HG02610 (cell line): ENCODE data around the gene ADAMTS2.

ENCODE experiments used
- ATAC-seq: cut with Tn5 transposase; IDR thresholded peaks from one replicate; pipeline ENCODE4 v1.9.1; 2021; ENCODE audit warnings: mild to moderate bottlenecking, moderate library complexity; ENCODE audit not compliant: unreplicated experiment

ADAMTS2 gene

DNA sequence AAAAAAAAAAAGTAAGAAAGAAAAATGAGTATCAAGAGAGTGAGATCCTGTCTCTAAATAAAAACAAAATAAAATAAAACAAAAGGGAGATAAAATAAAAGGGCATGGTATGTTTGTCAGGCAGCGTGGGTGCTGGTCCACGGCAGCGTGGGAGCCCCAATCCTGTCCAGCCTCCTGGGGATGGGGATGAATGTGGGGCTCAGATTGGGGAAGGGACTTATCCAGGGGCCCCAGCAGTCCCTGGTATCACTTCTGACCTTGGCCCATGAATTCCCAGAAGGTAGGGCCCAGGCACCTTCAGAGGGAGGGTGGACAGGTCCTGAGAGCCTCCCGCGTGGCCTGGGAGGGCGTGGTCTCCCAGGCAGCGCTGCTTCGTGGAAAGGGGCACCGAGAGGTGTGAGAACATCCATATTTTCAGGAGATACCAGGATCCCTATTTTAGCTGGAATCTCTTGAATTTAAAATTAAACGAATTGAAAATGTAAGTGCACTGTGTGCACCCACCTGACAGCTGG is 213.9 kb downstream of the ADAMTS2 start:
- no peak for ATAC-seq

DNA sequence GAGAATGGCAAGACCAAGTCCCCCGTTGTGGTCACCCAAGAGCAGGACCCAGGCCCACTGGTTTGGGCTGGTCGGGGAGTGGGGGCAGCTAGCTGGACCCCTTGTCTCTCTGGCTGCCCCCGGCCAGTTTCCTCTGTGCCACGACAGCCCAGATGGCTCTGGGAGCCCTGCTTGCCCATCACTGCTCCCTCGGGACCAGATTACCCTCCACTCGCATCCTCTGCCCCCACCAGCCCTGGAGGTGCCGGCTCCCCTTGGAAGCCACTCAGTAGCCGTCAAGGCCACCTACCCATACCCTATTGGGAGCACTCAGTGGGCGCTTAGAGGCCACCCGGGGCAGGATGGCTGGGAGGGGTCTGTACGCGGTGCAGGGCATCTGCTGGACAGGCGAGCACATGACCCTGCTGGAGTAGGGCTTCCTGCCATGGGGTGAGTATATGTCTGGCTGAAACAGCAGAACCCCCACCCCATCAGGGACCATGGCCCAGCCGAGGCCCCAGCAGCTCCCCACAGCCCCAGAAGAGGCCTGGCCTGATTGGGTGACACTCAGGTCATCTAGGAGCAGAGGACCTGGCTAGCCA is 215.1 kb downstream of the ADAMTS2 start:
- ATAC-seq = no peak

DNA sequence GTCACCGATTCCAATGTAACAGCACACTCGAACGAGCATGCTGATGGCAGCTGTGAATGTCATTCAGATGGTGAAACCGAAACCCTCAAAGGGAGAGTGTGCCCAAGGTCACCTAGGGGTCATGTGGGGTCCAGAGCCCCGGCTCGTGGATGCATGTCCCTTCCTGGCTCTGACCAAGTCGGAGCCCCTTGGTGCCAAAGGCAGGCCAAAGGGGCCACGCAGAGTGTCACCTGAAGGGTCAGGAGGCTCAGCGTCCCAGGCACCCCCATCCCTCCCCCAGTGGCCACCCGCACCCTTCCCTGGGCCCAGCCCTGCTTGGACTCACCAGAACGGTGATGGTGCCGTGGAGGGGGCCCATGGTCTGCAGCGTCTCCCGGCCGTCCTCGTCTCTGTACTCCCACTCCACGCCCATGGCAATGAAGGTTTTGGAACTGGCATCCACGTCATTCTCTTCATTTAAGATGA is 215.6 kb downstream of the ADAMTS2 start:
- no peak for ATAC-seq

DNA sequence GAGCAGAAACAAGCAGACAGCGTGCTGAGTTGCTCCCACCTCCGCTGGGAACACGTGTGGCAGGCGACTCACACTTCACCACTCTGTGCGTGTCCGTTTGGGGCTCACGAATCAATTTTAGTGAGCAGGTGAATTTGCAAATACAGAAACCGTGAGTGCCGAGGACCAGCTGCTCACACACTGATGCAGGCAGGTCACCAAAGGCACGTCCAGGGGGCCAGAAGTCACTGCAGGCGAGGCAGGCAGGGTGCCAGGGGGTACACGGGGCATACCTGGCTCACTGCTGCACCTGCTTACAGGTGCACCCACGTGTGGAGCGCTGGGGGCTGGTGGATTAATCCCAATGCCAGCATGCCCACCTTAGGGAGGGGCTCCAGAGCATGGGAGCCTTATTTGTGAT is 216.3 kb downstream of the ADAMTS2 start:
- ATAC-seq = no peak

DNA sequence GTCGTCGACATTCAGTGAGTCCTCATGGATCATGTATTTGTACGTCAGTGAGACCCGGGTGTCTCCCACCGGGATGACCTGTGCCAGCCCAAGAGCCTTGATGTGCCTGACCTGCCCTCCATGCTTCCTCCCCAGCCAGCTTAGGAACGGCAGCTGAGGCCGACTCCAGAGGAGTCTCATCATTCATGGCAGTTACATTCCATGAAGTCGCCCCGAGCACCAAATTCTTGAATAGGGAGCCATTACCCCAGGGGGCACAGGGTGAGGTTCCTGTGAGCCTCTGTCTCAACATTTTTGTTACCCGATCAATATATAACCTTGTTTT is 217.3 kb downstream of the ADAMTS2 start:
- no peak for ATAC-seq

DNA sequence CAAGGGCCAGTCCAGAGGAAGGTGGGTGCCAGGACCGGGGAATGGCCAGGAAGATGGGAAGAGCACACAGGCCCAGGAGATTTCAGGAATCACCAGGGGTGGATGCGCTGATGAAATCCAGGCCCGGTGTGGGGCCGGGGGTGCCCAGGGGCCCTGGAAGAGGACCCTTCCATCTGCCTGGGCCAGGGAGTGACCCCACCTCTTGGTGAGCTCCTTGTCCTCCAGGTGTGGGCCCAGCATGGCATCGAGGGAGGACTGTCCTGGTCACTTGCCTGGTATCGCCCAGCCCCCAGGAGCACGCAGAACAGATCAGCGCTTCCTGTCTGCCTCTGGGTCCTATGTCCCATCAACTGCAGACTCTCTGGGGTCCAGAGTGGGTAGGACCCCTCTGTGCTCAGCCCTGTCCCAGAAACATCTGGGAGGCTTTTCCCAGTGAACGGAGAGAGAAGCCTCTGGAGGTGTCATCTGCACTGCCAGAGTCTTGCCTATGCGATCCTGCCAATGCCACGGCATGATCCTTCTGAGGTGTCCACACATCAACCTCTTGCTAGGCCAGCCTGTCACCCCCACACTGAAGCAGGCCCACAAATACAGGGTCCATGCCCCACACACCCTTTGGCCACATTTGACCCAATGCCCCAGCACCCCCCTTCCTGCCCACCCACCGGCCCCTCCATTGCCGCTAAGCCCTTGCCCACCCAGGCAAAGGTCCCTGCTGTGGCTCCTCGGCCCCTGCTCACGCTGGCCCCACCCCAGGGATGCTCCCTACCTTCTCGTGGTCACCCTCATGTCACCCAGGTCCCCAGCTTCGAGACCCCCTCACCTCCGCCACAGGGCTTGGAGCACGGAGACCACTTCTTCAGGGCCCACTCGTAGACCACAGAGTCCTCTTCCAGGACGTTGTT is 217.9 kb downstream of the ADAMTS2 start:
- ATAC-seq = no peak

DNA sequence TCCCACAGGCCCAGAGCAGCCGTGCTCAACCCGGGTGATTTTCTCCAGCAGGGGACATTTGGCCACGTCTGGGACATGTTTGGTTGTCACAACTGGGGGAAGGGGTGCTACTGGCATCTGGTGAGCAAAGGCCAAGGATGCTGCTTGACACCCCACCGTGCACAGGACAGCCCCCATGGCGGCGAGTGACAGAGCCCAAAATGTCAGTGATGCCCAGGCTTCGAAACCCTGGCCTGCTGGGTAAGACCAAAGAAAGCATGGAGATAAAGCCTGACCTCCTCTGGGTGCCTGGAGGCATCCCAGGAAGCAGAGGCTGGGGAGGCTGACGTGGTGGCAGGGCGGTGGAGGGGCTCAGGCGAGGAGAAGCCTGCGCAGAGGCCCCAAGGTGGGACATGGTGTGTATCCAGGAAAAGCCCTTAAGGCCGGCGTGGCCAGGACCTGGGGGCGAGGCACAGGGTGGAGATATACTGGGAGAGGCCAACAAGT is 218.7 kb downstream of the ADAMTS2 start:
- no peak for ATAC-seq

DNA sequence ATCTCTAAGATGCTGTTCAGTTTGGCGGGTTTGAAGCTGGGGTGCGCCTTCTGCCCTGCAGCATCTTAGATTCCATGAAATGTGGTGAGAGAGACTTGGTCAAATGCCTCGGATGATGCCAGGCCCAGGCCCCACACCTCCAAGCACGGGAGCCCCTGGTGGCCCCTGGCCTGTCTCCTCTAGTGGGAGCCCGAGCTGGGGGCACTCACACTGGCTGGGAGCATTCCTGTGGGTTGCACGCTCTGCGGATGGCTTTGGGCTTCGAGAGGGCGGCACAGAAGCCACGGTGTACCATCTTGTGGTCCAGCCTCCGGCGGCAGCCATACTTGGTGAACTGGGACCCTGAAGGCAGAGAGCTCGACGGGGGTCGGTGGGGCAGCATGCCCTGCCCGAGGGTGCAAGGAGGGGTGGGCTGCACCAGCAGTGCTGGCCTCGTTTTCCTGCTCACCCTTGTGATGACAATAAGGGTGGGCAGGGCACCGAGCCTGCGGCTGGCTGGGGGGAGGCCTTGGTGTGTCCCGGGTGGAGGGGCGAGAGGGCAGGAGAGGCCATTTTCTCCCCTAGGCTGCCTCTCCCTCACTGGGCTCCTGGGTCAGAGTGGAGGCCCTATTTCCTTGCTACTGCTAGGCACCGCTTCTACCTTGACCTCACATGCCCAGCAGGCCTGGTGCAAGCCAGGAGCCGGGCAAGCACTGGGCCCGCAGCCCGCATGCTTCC is 219.3 kb downstream of the ADAMTS2 start:
- no peak for ATAC-seq

DNA sequence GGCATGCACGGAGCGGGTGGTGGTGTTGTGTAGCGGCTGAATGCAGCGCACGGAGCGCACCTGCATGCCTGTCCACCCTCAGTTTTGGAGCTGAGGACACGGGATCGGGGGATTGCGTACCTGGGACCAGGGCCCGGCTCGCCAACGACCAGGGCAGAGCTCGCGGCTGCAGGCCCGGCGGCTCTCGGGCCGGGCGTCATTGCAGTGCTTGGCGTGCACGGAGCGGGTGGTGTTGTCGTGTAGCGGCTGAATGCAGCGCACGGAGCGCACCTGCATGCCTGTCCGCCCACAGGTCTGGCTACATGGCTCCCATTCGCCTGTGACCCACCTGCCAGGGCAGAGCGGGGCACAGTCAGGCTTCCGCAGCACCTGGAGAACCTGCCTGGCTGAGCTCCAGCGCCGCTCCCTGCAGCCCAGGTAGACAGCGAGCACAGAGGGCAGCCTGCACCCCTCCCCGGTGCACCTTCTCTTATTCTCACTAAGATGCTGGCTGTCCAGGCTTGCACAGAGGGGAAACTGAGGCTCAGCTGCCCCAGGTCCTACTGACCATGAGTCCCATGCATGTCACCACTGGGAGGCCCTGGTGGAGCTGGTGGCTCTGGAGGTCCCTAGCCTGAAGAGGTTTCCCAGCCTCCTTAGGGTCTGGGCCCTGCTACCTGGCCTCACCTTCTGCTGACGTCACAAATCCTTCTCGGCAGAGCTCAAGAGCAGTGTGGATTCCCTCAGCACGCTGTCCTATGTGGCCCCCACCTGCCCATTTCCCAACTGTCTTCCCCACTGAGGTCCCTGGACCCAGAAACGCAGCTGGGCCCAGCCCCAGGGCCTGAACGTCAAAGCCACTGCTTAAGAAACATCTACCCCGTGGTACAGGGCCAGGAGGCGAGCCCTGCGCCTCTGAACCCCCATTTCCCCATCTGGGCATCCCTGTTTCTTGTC is 220.1 kb downstream of the ADAMTS2 start:
- ATAC-seq = no peak

DNA sequence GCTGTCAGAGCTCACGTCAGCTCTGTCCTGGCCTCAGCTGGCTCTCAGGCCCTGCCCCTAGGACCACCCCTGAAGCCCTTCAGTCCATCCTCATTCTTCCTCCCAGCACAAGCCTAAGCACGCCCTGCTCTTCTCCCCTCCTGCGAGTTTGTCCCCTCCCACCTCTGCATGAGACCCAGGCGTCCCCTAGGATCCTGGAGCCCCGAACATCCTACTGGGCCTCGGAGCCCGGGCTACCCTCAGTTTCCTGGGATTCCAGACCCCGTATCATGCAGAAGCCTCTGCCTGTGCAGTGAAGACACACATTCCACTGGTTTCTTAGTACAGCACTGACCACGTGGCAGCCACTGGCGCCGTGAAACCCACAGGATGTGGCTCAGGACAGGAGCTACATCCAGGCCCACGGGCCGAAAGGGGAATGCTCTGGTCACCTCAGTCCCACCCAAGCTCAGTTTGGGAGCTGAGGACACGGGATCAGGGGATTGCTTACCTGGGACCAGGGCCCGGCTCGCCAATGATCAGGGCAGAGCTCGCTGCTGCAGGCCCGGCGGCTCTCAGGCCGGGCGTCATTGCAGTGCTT is 220.9 kb downstream of the ADAMTS2 start:
- ATAC-seq = no peak

DNA sequence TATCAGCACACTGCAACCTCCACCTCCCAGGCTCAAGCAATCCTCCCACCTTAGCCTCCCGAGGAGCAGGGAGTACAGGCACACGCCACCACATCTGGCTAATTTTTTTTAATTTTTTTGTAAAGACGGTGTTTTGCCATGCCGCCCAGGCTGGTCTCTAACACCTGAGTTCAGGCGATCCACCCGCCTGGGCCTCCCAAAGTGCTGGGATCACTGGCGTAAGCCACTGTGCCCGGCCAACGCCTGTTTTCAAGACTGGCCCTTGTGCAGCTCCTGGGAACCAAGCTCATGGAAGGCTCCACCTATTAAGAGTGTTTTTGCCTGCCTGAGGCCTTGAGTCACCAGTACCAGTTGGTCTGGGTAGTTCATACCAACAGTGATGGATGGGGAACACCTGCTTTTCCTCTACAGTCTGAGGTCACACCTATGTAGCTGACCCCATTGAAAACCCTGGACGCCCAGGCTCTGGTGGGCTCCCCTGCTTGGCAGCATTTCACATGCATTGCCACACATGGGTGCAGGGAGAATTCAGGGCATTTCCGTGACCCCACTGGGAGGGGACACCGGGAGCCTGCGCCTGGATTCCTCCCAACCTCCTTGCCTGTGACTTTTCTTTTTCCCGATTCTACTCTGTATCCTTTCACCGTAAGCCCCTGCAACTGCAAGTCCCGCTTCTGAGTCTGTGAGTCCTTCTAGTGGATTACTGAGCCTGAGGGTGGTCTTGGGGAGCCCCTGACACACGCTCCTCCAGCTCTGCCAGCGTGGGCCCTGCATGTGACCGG is 221.6 kb downstream of the ADAMTS2 start:
- no peak for ATAC-seq

DNA sequence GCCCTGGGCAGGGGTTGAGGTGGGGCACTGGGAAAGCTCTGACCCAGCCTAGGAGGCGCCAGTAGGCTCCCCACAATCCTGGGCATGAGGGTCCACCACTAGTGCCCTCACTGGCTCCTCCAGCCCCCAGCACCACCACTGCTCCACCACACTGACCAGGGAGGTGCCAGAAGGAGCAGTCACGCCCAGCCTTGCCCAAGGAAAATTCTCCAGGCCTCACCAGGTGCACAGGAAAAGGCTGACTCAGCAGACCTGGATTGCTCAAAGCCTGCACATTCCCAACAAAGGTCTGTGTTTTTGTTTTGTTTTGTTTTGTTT is 222.2 kb downstream of the ADAMTS2 start:
- ATAC-seq = no peak

DNA sequence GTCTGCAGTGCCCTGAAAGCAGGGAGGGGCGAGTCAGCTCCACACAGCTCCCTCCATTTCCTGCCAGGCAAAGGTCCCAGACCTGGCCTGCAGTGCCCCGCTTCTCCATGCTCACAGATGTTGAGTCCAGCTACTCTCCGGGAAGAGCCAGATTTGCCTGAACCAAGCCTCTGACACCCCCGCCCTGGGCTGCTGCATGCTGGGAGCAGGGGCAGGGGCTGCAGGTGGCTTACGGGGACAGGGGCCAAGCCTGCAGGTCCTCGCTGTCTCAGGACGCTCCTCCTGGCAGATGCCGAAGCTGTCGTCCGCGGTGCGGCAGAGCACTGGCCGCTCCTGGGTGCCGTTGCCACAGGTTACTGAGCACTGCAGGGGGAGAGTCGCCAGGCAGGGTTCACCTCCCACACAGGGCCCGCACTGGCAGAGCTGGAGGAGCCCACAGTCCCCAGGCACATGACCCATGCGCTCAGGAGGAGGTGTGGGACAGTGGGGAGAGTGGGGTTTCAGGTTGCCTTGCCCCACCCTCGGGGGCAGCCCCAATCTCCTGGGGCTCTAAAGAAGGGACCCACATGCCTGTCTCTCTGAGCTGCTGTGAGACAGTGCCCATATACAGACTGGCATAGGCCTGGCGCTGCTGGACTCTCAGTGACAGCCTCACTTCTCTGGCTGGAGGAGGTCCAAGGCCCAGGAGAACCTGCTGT is 222.7 kb downstream of the ADAMTS2 start:
- no peak for ATAC-seq

DNA sequence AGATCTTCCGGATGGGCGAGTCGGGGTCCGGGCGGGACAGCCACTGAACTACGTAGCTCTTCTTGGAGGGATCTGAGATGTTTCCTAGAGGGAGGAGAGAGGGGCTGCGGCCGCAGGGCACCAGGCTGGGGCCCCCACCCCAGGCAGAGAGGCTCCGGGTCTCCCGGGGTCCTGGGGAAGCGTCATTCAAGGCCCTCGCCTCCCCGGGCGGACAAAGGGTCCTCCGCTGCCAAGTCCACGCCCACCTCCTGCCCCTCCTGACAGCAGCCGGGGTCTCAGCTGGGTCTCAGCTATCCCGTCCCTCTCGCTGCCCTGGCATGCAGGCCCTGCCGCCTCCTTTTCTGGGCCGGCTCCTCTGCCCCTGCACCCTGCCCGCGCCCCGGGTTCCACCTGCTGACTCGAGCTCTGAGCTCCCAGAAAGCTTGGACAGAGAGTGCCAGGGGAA is 223.6 kb downstream of the ADAMTS2 start:
- ATAC-seq = no peak

DNA sequence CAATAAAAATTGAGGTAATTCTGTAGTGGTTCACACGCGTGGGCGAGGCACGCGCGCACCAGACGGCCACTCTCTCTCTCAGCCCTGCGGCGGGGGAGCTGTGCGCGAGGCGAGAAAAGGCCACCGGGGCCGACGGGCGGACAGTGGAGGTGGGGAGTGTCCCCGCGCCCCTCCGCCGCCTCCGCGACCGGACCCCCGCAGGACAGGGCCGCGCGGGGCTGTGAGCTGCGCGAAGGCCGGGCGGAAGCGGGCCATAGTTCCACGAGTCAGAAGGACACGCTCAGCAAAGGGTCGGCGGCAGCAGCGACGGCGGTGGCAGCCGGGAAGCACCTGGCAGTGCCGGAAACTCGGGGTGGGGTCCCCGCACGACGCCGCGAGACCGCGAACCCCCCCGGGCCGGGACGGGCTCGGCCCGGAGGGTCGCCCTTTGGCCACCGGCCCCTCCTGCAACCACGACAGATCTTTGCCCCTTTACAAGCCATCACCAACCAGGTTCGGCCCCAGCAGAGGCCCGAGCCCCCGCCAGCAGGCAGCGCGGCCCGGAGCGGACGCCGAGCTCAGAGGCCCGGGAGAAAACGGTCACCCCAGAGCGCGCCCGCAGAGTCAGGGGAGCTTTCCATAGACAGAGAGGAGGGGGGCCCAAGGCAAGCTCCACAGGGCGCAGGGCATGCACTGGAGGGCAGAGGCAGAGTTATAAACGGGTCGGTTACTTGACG is 224.2 kb downstream of the ADAMTS2 start:
- ATAC-seq = no peak

DNA sequence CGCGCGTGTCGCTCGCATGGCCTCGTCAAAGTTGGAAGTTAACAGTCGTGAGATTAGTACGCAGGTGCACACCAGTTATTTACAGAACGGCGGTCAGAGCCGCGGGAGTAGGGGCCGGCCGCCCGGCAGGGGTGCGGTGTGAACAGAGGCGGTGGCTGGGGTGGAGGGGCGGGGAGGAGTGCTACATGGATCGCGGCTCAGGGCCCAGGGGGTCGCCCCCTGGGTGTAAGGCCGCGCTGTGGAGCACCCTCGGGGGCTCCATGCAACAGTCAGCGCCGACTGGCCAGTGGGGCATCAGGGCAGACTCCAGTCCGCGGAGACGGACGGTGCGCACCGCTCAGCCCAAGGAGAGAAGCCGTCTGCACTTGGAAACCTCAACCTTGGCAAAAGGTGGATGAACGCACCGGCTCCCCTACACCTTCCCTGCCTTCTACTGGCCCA is 224.8 kb downstream of the ADAMTS2 start:
- no peak for ATAC-seq

DNA sequence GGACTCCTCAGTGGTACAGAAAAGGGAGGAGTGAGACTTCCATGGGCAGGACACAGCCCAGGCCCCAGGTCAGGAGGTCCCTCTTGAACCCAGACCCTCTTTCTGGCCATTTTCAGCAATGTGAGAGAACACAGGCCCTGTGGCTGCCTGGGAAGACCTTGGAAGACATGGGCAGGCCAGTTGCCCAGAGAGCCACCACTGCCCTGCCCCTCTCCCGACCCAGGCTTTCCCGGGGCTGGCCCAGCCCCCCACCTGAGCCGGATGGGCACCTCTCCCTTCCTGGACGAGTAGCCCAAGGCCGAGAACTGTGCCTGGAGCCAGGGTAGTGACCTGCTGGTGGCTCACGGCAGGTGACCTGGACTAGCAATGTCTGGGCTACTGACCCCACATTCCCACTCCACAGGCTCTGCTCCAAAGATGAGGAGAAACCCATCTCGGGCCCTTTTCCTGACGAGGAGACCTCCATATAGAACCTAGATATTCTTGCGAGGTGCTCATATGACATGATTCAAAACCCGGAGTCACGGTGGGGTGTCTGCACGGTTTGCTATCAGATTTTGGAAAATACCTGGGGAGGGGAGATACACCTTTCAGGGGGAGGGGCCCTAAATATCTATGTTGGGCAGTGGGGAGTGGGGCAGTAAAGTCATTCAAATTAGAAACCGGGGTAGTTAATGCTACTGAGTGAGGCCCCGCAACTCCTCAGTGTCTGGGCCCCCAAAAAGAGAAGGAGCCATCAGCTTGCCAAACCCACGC is 225.7 kb downstream of the ADAMTS2 start:
- ATAC-seq = no peak
